ENCODE measurements around the gene TRERF1.

- TF ChIP-seq GATA3 (IDR thresholded peaks at IDR 0.05; ENCODE audit: low read depth, low read length) (no peak), GATA2 (IDR thresholded peaks at IDR 0.05; ENCODE audit: low read depth, low read length) (no peak)
These were observed 63.7 kb downstream of the TRERF1 start for GRCh38 chr6:42388046-42388445.
